HEK293T (cell line): ENCODE results near the gene KLF15.

Experiments used
- ARNT ChIP-seq: fragments of 450-650 bp; IDR thresholded peaks from 2 replicates; pipeline ENCODE4 v1.6.1; 2017; ENCODE audit warnings: mild to moderate bottlenecking
- SP1 ChIP-seq: fragments of 450-650 bp; IDR thresholded peaks from 2 replicates; pipeline ENCODE4 v1.6.1; 2017

- no peak for TF ChIP-seq ARNT
- no peak for TF ChIP-seq SP1
Observed at GRCh38 chr3:126370055-126370454, 12.8 kb upstream of the KLF15 start.
